IMR-90 (cell line): ENCODE measurements around the gene RAB15. TPM values are rescaled to one million over a fixed set of nuclear protein-coding genes. Genes with fewer than 3 reads are reported as not detected.

Experiments
- ATAC-seq: fragments of 200-7000 bp; cut with Tn5 transposase; 2 replicates; pipeline ENCODE4 v1.9.1; 2020; ENCODE audit warnings: low read depth, mild to moderate bottlenecking, moderate library complexity
- BruUV-seq: library from RNA; stranded (reverse); fragments of 400-500 nt; replicated peaks from 2 replicates; lab custom pipeline; 2021; lab: Mats Ljungman, UMichigan
- CTCF ChIA-PET: fragments of 300-600 bp; formaldehyde crosslinking; extraction: SDS; loops from one replicate; lab custom pipeline; 2021; ENCODE audit warnings: antibody characterized with exemption; lab: Yijun Ruan, JAX
- POLR2A ChIA-PET: fragments of 300-600 bp; sonication (Branson Sonifier 250); formaldehyde crosslinking; loops from one replicate; lab custom pipeline; 2022; ENCODE audit warnings: antibody characterized with exemption; ENCODE audit not compliant: unreplicated experiment; lab: Charles Lee
- DNase-seq: peaks from one replicate; pipeline ENCODE4 v3.0.0; 2013
- H2AFZ ChIP-seq: replicated peaks from 2 replicates; pipeline ENCODE3; 2013; ENCODE audit warnings: low read length, mild to moderate bottlenecking; ENCODE audit not compliant: poor library complexity
- H2AK5ac ChIP-seq: 2 replicates; pipeline ENCODE4 v1.6.1; 2013; ENCODE audit warnings: low read depth, low read length, inconsistent platforms
- H2AK9ac ChIP-seq: replicated peaks from 2 replicates; pipeline ENCODE3; 2013; ENCODE audit warnings: mild to moderate bottlenecking, low read depth, low read length, moderate library complexity; ENCODE audit not compliant: poor library complexity
- H2BK120ac ChIP-seq: 2 replicates; pipeline ENCODE4 v1.6.1; 2013; ENCODE audit warnings: low read depth, low read length, inconsistent platforms
- H2BK15ac ChIP-seq: 3 replicates; pipeline ENCODE4 v1.6.1; 2013; ENCODE audit warnings: low read depth, low read length, inconsistent platforms
- H2BK20ac ChIP-seq: 2 replicates; pipeline ENCODE4 v1.6.1; 2013; ENCODE audit warnings: low read depth, mild to moderate bottlenecking, inconsistent platforms, low read length, moderate library complexity
- H2BK5ac ChIP-seq: 2 replicates; pipeline ENCODE4 v1.6.1; 2013; ENCODE audit warnings: mild to moderate bottlenecking, low read depth, low read length, inconsistent platforms; ENCODE audit not compliant: poor library complexity, severe bottlenecking
- H3K14ac ChIP-seq: replicated peaks from 2 replicates; pipeline ENCODE4 v1.6.1; 2013; ENCODE audit warnings: low read depth, low read length, inconsistent platforms
- H3K18ac ChIP-seq: 2 replicates; pipeline ENCODE4 v1.6.1; 2013; ENCODE audit warnings: low read depth, low read length, control low read depth
- H3K23ac ChIP-seq: 2 replicates; pipeline ENCODE4 v1.6.1; 2013; ENCODE audit warnings: low read depth, low read length, inconsistent platforms
- H3K27ac ChIP-seq: 2 replicates; pipeline ENCODE4 v1.5.1; 2013; ENCODE audit warnings: mild to moderate bottlenecking, control low read depth, low read length; ENCODE audit not compliant: insufficient read depth
- H3K27me3 ChIP-seq: 2 replicates; pipeline ENCODE4 v1.6.1; 2013; ENCODE audit warnings: low read length; ENCODE audit not compliant: control insufficient read depth, insufficient read depth
- H3K36me3 ChIP-seq: 2 replicates; pipeline ENCODE4 v1.6.1; 2013; ENCODE audit warnings: low read length, mixed read lengths; ENCODE audit not compliant: control insufficient read depth, insufficient read depth
- H3K4ac ChIP-seq: 2 replicates; pipeline ENCODE4 v1.6.1; 2013; ENCODE audit warnings: low read depth, low read length, inconsistent platforms
- H3K4me1 ChIP-seq: 2 replicates; pipeline ENCODE4 v1.6.1; 2013; ENCODE audit warnings: low read length, mixed read lengths; ENCODE audit not compliant: control insufficient read depth, insufficient read depth
- H3K4me2 ChIP-seq: 2 replicates; pipeline ENCODE4 v1.6.1; 2013; ENCODE audit warnings: low read depth, mild to moderate bottlenecking, control low read depth, low read length, moderate library complexity
- H3K4me3 ChIP-seq: 2 replicates; pipeline ENCODE4 v1.5.1; 2013; ENCODE audit warnings: low read depth, mild to moderate bottlenecking, control low read depth, low read length, moderate library complexity; ENCODE audit not compliant: insufficient read depth
- H3K56ac ChIP-seq: 2 replicates; pipeline ENCODE4 v1.6.1; 2013; ENCODE audit warnings: low read length, inconsistent platforms; ENCODE audit not compliant: insufficient read depth; ENCODE audit errors: extremely low read depth
- H3K79me1 ChIP-seq, 2 experiments: 2 replicates each; pipeline ENCODE4 v1.6.1; 2013; ENCODE audit warnings: low read length in 2 of 2, inconsistent platforms in 1 of 2, low read depth in 1 of 2
- H3K9ac ChIP-seq: 2 replicates; pipeline ENCODE4 v1.6.1; 2013; ENCODE audit warnings: low read depth, low read length, control low read depth
- H3K9me1 ChIP-seq: 2 replicates; pipeline ENCODE4 v1.6.1; 2013; ENCODE audit warnings: low read length, inconsistent platforms; ENCODE audit not compliant: insufficient read depth
- H3K9me3 ChIP-seq: 2 replicates; pipeline ENCODE4 v1.6.1; 2013; ENCODE audit warnings: low read length; ENCODE audit not compliant: control insufficient read depth, insufficient read depth
- H4K20me1 ChIP-seq: 2 replicates; pipeline ENCODE4 v1.6.1; 2013; ENCODE audit warnings: low read length, inconsistent platforms; ENCODE audit not compliant: insufficient read depth
- H4K5ac ChIP-seq: 2 replicates; pipeline ENCODE4 v1.6.1; 2013; ENCODE audit warnings: mild to moderate bottlenecking, low read depth, low read length, control low read depth
- H4K8ac ChIP-seq, 2 experiments: 2 replicates each; pipeline ENCODE4 v1.6.1; 2013; ENCODE audit warnings: low read depth in 2 of 2, low read length in 2 of 2, control low read depth in 1 of 2, inconsistent platforms in 1 of 2
- H4K91ac ChIP-seq: 2 replicates; pipeline ENCODE4 v1.6.1; 2013; ENCODE audit warnings: low read depth, low read length, inconsistent platforms; ENCODE audit not compliant: insufficient read depth
- FOS ChIP-seq: fragments of 150-350 bp; IDR thresholded peaks from 2 replicates; pipeline ENCODE4 v1.6.1; 2016; ENCODE audit warnings: low read depth, low read length
- WGBS, 2 experiments: methylation state at CpG; one replicate each; pipeline versions ENCODE4 v1.1.5 to v1.1.7; 2013; ENCODE audit warnings: missing lambda C conversion rate in 2 of 2; ENCODE audit not compliant: insufficient read length in 1 of 2; ENCODE audit errors: extremely low coverage in 2 of 2; 5-methylcytosine and 5-hydroxymethylcytosine counted together
- dilution Hi-C: fragments of 300-500 bp; cut with HindIII; formaldehyde crosslinking; loops from one replicate; pipeline ENCODE4 v1.14.3; 2018; ENCODE audit warnings: low sequenced_read_pairs; ENCODE audit not compliant: unreplicated experiment
- in situ Hi-C: fragments of 300-500 bp; cut with MboI; formaldehyde crosslinking; loops from 3 replicates; pipeline ENCODE4 v1.14.3; 2019; ENCODE audit warnings: low sequenced_read_pairs, inconsistent platforms, mixed read lengths
- intact Hi-C: fragments of 100-400 bp; cut with micrococcal nuclease; formaldehyde crosslinking; loops from 2 replicates; pipeline ENCODE4 v1.10.0; 2022
- polyA plus RNA-seq, 3 experiments: library from polyadenylated mRNA; depleted of rRNA; stranded (reverse); fragments of >200 nt; gene quantifications; 2 replicates each; pipeline ENCODE4 v1.2.3, GENCODE V29; 2012; ENCODE audit warnings: low replicate concordance in 1 of 3
- total RNA-seq: library from RNA; depleted of rRNA; stranded (reverse); fragments of >200 nt; gene quantifications from 2 replicates; pipeline ENCODE4 v1.2.3, GENCODE V29; 2012

RAB15 gene
- total and polyA plus RNA-seq, 2 of the 4 experiments (the other 2 are of a cell fraction) = 3.4 to 7.8 TPM

GRCh38 chr14:64963611-64964010 is 8.5 kb downstream of the RAB15 start:
- intact Hi-C loops = no loop called here
- no peaks in the 10 kb centered on the region; the same call in 1 of the 2 replicates for H3K9me1 ChIP-seq
- H3K27ac ChIP-seq = no peak overlapping the region
- no peak overlapping the region for H2AK9ac ChIP-seq
- H4K91ac ChIP-seq = no peak overlapping the region
- BruUV-seq = no TSS peak
- CTCF ChIA-PET = no interaction called here
- no peaks in the 10 kb centered on the region for H3K9me3 ChIP-seq
- H3K36me3 ChIP-seq = no peaks in the 10 kb centered on the region; the same call in 1 of the 2 replicates
- H2BK20ac ChIP-seq = no peak overlapping the region
- POLR2A ChIA-PET = no interaction called here
- TF ChIP-seq FOS = no peak
- no peak overlapping the region for H3K56ac ChIP-seq
- no peak overlapping the region for H2AFZ ChIP-seq
- no peak overlapping the region for H3K4me3 ChIP-seq
- H3K23ac ChIP-seq = no peak overlapping the region
- no peaks in the 10 kb centered on the region for H3K27me3 ChIP-seq
- H2BK5ac ChIP-seq = no peak overlapping the region
- no peak overlapping the region for H4K5ac ChIP-seq
- in situ Hi-C loops = no loop called here
- no peak overlapping the region for H3K14ac ChIP-seq
- H3K4me2 ChIP-seq = no peak overlapping the region
- no peak overlapping the region for H2BK15ac ChIP-seq
- no peak for DNase-seq
- no peak overlapping the region for H3K4ac ChIP-seq
- H3K79me1 ChIP-seq = no peaks in the 10 kb centered on the region
- no peak overlapping the region for H4K8ac ChIP-seq
- no peak overlapping the region for H2AK5ac ChIP-seq
- no peak overlapping the region for H2BK120ac ChIP-seq
- no peaks in the 10 kb centered on the region for H4K20me1 ChIP-seq
- no peak overlapping the region for H3K18ac ChIP-seq
- no peak for ATAC-seq
- no peaks in the 10 kb centered on the region for H3K4me1 ChIP-seq
- no peak overlapping the region for H3K9ac ChIP-seq
- dilution Hi-C loops = no loop called here
- no CpG with 5 or more reads among the region's 1 CpG for WGBS, 2 experiments
